H1 (cell line): Measurements from ENCODE around the gene LSM3. TPM values are rescaled to one million over a fixed set of nuclear protein-coding genes. Genes with fewer than 3 reads are reported as not detected.

Experiments
- JUND ChIP-seq: IDR thresholded peaks from 2 replicates; pipeline ENCODE4 v1.6.1; 2011; ENCODE audit warnings: mild to moderate bottlenecking, improper control_type of control experiment, low read length
- polyA plus RNA-seq, 7 experiments: library from polyadenylated mRNA; depleted of rRNA in 3 of 7; stranded (reverse) in 5 of 7; unstranded in 2 of 7; fragments of >200 nt in 5 of 7; fragments of 200-250 nt in 2 of 7; gene quantifications; 1 replicate in 5 of 7; 2 replicates in 1 of 7; 4 replicates in 1 of 7; pipeline versions ENCODE4 v1.2.1 to v1.2.3, GENCODE V29; 2011 to 2013; ENCODE audit warnings: missing spikeins in 2 of 7, mixed read lengths in 2 of 7
- total RNA-seq: library from RNA; stranded (reverse); fragmentation: NEBNext Ultra II Directional; extraction: Animal tissue kit (Norgen Biotek cat#: 25700); gene quantifications from 2 replicates; pipeline ENCODE4 v1.2.1, GENCODE V29; 2021
- TF ChIP-seq, protein P1 (sequence below): IDR thresholded peaks from 2 replicates; pipeline ENCODE4 v1.6.1; 2011; ENCODE audit warnings: low read length, improper control_type of control experiment

The LSM3 gene
- total and polyA plus RNA-seq, 2 of the 8 experiments (the other 6 are each of a cell fraction or from before 2014, with no cell fraction given): 7.1 to 25.4 TPM

DNA sequence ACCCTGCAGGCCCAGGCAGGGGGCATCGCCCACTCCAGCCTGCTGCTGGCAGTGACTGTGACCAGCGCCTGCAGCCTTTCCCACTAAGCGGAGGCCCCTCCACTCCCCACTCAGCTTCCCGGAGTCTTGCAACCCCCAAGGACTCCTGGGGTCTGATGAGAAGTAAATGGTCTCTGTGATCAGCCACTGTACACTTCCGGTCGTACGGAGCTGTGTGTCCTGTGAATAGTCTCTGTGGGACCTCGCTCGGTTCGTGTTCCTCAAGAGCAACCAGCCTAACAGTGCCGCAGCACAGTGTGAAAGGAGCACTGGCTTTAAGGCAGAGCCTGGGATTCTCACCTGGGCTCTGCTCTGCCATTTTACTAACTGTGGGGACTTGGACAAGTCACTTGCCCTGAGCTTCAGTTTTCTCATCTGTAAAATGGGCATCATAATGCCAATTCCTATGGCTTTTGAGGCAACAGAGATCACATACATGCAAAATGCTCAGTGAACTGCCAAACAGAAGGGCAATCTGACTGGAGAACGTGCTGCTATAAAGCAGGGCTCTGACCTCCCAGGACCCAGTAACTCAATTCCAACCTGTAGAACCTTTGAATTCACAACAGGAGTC is 27.0 kb upstream of the LSM3 start (continued):
- TF ChIP-seq, protein P1, sequence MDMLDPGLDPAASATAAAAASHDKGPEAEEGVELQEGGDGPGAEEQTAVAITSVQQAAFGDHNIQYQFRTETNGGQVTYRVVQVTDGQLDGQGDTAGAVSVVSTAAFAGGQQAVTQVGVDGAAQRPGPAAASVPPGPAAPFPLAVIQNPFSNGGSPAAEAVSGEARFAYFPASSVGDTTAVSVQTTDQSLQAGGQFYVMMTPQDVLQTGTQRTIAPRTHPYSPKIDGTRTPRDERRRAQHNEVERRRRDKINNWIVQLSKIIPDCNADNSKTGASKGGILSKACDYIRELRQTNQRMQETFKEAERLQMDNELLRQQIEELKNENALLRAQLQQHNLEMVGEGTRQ: no peak
- TF ChIP-seq JUND: no peak
